Activated CD8-positive, alpha-beta memory T cell treated with anti-CD3 and anti-CD28 coated beads for 4 hours (primary cell): ENCODE results near the gene LHFPL2.
"Not testable (repeated sequence)": the region's sequence is repeated elsewhere in the genome, so short reads cannot be mapped to it uniquely, and the experiment has no call there.

Source experiments
- DNase-seq, 2 donors: peaks; one replicate each; pipeline ENCODE4 v3.0.0-alpha.2; 2020; ENCODE audit warnings: low read depth in 2 of 2

LHFPL2 gene

GRCh38 chr5:78472469-78473106, 176.0 kb downstream of the LHFPL2 start:
- DNase-seq: no peak

GRCh38 chr5:78471896-78472295, 176.7 kb downstream of the LHFPL2 start:
- no peak for DNase-seq

GRCh38 chr5:78467752-78468357, 180.7 kb downstream of the LHFPL2 start:
- no peak for DNase-seq

- no peak for DNase-seq
These were observed 181.4 kb downstream of the LHFPL2 start for GRCh38 chr5:78467140-78467539.

GRCh38 chr5:78458843-78459242, 189.7 kb downstream of the LHFPL2 start:
- no peak for DNase-seq

- not testable (repeated sequence) for DNase-seq
These were observed 191.1 kb downstream of the LHFPL2 start for GRCh38 chr5:78457507-78457906.

- no peak for DNase-seq
These were observed 199.5 kb downstream of the LHFPL2 start for GRCh38 chr5:78449103-78449502.

- no peak for DNase-seq
These were observed 200.7 kb downstream of the LHFPL2 start for GRCh38 chr5:78447775-78448424.
